GM21367 (cell line): ENCODE results near the gene ANKRD40CL.

Source experiments
- ATAC-seq: cut with Tn5 transposase; IDR thresholded peaks from one replicate; pipeline ENCODE4 v1.9.1; 2021; ENCODE audit not compliant: unreplicated experiment

ANKRD40CL gene

GRCh38 chr17:50719144-50719923, 48.0 kb downstream of the ANKRD40CL start, which contains the start of gene LUC7L3:
TSS of gene LUC7L3 (plus strand) at chr17:50719603. CDS start at chr17:50719733, 130 bp downstream.
- ATAC-seq: peak; percentile 79

- ATAC-seq: no peak
Measured at GRCh38 chr17:50715471-50715870, 51.8 kb downstream of the ANKRD40CL start.

- no peak for ATAC-seq
Measured at GRCh38 chr17:50712641-50713040, 54.7 kb downstream of the ANKRD40CL start.
